Measurements from ENCODE around the gene ALDH1B1. TPM values are rescaled to one million over a fixed set of nuclear protein-coding genes. Genes with fewer than 3 reads are reported as not detected.
A peak's percentile ranks its signal among the peaks of the same experiment; 100 is the strongest.

ALDH1B1 gene
- total RNA-seq, 4 donors from 2014 or later: 130 to 432 (median 156) TPM

DNA sequence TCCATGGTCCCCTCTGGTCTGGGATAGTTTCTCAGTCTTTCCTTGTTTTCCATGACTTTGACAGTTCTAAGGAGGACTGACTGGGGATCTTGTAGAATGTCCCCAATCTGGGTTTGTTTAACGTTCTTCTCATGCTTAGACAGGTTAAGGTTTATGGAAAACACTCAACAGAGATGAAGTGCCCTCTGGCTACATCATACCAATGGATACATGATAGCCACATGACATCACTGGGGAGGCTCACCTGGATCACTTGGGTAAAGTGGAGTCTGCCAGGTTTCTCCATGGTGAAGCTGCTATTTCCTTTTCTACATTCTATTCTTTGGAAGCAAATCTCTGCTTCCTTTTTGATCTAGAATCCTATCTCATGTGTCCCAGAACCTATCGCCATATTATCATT lies 23.8 kb upstream of the ALDH1B1 start:
- TF ChIP-seq POLR2AphosphoS5 (IDR thresholded peaks at IDR 0.05) (no peak), POLR2A (IDR thresholded peaks at IDR 0.05) (no peak), EP300 (IDR thresholded peaks at IDR 0.05) (no peak), CTCF (IDR thresholded peaks at IDR 0.05) (no peak)
- peaks cover 0 to under 1% (median 0%) of the 10 kb centered on the region in 3 donors for H3K4me1 ChIP-seq
- no peaks in the 10 kb centered on the region for H3K27me3 ChIP-seq
- H3K4me3 ChIP-seq: no peak overlapping the region
- H3K27ac ChIP-seq: no peak overlapping the region
- no peaks in the 10 kb centered on the region for H3K9me3 ChIP-seq
- 50 to 74% methylated on average over 1 to 2 of the region's 2 CpGs for WGBS, 2 donors (ENCODE audit: low coverage in 1 of 2)
- no peak for ATAC-seq
- no peaks in the 10 kb centered on the region for H3K36me3 ChIP-seq

- Histone ChIP-seq H3K27me3 (no peaks in the 10 kb centered on the region), H3K36me3 (no peaks in the 10 kb centered on the region), H3K27ac (no peak overlapping the region), H3K4me1 (no peaks in the 10 kb centered on the region), H3K4me3 (no peak overlapping the region), H3K9me3 (no peaks in the 10 kb centered on the region)
- WGBS, 2 donors (ENCODE audit: low coverage in 1 of 2): 80 to 100% methylated on average over 1 of the region's 4 CpGs
- ATAC-seq: no peak
- TF ChIP-seq CTCF (IDR thresholded peaks at IDR 0.05): no peak
- no peak for TF ChIP-seq EP300 (IDR thresholded peaks at IDR 0.05)
These were observed 22.3 kb upstream of the ALDH1B1 start for GRCh38 chr9:38370176-38370575.

- Histone ChIP-seq H3K36me3 (no peaks in the 10 kb centered on the region), H3K27me3 (no peaks in the 10 kb centered on the region), H3K27ac (no peak overlapping the region), H3K4me1 (peaks cover 0 to 6% (median 0%) of the 10 kb centered on the region in 3 donors), H3K4me3 (no peak overlapping the region), H3K9me3 (no peaks in the 10 kb centered on the region)
- no peak for TF ChIP-seq EP300 (IDR thresholded peaks at IDR 0.05)
- peak in 3 of 4 experiments; percentile 59 to 64 (median 63) for TF ChIP-seq CTCF (IDR thresholded peaks at IDR 0.05)
- TF ChIP-seq POLR2A (IDR thresholded peaks at IDR 0.05): no peak
- TF ChIP-seq POLR2AphosphoS5 (IDR thresholded peaks at IDR 0.05): no peak
- WGBS, 2 donors (ENCODE audit: low coverage in 1 of 2): 67% methylated on average over 1 of the region's 2 CpGs; no CpG with 5 or more reads in 1 of the 2 donors
- ATAC-seq: peak; percentile 63
These were observed 21.0 kb upstream of the ALDH1B1 start for GRCh38 chr9:38371495-38371894.

GRCh38 chr9:38372762-38373619 lies 19.5 kb upstream of the ALDH1B1 start:
- no peaks in the 10 kb centered on the region for H3K27me3 ChIP-seq
- TF ChIP-seq EP300 (IDR thresholded peaks at IDR 0.05) (no peak), POLR2A (IDR thresholded peaks at IDR 0.05) (no peak), CTCF (IDR thresholded peaks at IDR 0.05) (no peak), POLR2AphosphoS5 (IDR thresholded peaks at IDR 0.05) (no peak)
- peak overlapping the region in 1 of 4 donors; percentile 58 for H3K27ac ChIP-seq
- no peaks in the 10 kb centered on the region for H3K36me3 ChIP-seq
- WGBS, 2 donors (ENCODE audit: low coverage in 1 of 2): 60 to 63% methylated on average over 5 to 9 of the region's 10 CpGs
- no peak overlapping the region for H3K4me3 ChIP-seq
- ATAC-seq: no peak
- peaks cover 0 to 17% (median 0%) of the 10 kb centered on the region in 3 donors for H3K4me1 ChIP-seq
- no peaks in the 10 kb centered on the region for H3K9me3 ChIP-seq

GRCh38 chr9:38373679-38374078 lies 18.8 kb upstream of the ALDH1B1 start:
- no peak for TF ChIP-seq POLR2A (IDR thresholded peaks at IDR 0.05)
- no peak for TF ChIP-seq CTCF (IDR thresholded peaks at IDR 0.05)
- no peak for TF ChIP-seq EP300 (IDR thresholded peaks at IDR 0.05)
- no peak for TF ChIP-seq POLR2AphosphoS5 (IDR thresholded peaks at IDR 0.05)
- H3K9me3 ChIP-seq: no peaks in the 10 kb centered on the region
- WGBS, 2 donors (ENCODE audit: low coverage in 1 of 2): 76 to 78% methylated on average over 3 of the region's 3 CpGs
- no peak for ATAC-seq
- H3K27me3 ChIP-seq: no peaks in the 10 kb centered on the region
- H3K4me1 ChIP-seq: peaks cover 0 to 17% (median 0%) of the 10 kb centered on the region in 3 donors
- no peak overlapping the region for H3K4me3 ChIP-seq
- no peaks in the 10 kb centered on the region for H3K36me3 ChIP-seq
- peak overlapping the region in 1 of 4 donors; percentile 1 for H3K27ac ChIP-seq
